Stimulated activated CD8-positive, alpha-beta memory T cell treated with anti-CD3 and anti-CD28 coated beads, Interleukin-4, amount 100 ng/mL, for 24 hours (primary cell): Measurements from ENCODE around the gene TGFBR3L.
"Not testable (repeated sequence)": the region's sequence is repeated elsewhere in the genome, so short reads cannot be mapped to it uniquely, and the experiment has no call there.

Source experiments
- DNase-seq: peaks from one replicate; pipeline ENCODE4 v3.0.0-alpha.2; 2020; ENCODE audit warnings: low read depth

TGFBR3L gene

DNA sequence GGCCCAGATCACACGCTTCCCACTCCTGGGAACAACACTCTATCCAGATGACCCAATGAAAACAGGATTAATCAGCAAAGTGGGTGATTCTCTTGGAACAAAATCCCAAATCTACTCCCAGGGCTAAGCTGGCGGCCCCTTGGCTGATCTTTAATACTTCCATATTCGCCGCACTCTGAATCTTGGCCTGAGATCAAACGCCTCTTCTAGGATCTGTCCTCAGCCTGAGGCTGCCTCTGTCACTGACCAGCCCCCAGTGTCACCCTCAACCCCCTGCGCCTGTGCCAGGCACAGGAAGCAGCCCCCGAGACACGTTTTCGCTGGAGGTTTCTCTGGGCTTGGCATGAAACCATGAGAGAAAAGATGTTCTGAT lies 13.7 kb downstream of the TGFBR3L start:
- no peak for DNase-seq

DNA sequence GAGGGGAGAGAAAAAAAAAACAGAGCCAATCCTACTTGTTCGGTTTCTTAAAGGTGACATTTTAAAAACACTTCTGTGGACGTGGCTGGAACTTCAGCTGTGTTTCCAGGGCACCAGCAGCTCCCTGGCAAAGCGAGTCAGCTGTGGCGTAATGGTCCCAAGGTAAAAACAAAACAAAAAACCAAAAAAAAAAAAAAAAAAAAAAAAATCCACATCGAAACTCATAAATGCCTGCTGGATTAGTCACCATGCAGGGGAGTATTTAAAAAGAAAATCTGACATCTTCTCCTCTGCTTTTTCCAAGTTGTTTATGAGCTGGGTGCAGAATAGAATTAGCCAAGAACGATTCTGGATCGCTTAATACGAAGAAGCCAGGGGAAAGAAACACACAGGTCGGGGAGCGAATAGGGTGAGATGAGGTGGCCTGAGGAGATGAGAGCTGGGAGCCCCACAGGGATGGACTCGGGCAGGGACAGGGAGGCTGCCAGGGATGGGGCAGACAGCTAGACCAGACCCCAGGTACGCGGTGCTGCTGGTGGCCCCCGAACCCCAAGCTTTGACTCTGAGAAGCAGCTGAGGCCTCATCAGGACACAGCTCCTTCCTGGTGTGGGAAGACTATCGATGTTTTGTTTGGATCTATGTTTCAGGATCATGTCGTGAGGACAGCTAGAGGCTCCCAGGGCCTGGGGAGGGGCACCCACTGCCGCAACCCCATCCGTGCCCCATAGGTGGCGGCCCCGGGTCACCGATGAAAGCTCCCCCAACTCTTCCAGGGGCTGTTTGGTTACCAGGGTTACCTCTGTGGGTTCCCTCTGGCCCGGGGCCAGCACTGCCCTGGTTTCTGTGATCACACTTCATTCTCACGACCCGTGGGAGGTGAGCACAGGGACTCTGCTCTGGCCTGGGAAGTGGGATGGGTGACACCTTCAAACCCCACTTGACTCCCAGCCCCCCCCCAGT lies 14.4 kb downstream of the TGFBR3L start:
- DNase-seq = peak; percentile 55

DNA sequence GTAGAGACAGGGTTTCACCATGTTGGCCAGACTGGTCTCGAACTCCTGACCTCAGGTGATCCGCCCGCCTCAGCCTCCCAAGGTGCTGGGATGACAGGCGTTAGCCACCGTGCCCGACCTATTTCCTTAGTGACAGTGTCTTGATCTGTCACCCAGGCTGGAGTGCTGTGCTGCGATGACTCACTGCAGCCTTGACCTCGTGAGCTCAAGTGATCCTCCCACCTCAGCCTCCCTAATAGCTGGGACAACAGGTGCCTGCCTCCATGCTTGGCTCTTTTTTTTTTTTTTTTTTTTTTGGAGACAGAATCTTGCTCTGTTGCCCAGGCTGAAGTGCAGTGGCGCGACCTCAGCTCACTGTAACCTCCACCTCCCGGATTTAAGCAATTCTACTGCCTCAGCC lies 15.4 kb downstream of the TGFBR3L start:
- not testable (repeated sequence) for DNase-seq

DNA sequence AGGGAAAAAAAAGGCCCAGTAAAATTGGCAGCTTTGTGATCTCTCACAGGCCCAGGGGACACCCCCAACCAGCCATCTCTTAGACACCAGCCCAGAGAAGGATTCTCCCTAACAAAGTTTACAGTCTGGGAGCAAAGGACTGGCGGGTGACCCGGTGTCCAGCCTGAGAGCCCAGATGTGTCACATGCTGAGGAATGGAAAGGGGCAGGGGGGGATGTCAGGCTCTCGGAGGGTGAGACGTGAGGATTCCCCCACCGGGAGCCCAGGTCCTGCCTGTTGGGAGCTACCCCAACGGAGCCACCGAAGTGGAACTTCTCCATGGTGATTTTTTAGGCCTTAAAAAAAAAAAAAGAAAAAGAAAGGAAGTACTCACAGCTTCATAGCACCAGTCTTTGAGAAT lies 16.1 kb downstream of the TGFBR3L start:
- no peak for DNase-seq

DNA sequence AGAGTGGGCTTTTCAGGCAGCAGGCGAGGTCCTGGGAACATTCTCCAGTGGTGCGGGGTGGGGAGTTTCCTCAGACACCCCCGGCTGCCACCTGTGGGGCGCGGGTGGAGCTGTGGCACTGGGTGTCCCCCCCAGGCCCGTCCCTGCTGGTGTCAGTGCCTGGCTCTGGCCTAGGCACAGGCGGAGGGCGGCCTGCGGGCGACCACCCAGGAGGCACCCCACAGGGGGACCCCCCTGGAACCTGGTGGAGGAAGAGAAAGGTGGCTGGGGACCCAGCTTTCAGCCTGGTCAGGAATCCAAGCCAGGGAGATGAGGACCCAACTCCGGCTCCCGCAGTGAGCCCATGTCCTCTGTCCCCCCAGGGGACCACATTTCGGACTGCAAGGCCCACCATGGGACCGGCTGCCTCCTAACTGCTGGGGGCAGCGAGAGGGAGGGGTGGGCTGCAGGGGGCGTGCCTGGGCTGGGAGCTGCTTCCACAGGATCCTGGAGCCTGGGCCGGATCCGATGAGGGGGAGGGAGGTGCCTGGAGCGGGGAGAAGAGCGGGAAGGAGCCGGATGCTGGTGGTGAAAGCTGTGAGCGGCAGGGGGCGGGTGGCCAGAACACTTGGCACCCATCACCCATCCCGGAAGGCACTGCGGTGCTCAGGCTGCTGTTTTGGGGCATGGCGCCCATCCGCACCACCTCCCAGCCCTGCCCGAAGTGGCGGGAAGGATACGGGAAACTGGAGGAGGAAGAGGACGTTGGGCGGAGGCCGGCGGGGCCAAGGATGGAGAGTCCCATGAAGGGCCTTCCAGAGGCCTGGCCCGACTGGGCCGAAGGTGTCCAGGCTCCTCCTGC lies 16.8 kb downstream of the TGFBR3L start:
- DNase-seq = no peak

DNA sequence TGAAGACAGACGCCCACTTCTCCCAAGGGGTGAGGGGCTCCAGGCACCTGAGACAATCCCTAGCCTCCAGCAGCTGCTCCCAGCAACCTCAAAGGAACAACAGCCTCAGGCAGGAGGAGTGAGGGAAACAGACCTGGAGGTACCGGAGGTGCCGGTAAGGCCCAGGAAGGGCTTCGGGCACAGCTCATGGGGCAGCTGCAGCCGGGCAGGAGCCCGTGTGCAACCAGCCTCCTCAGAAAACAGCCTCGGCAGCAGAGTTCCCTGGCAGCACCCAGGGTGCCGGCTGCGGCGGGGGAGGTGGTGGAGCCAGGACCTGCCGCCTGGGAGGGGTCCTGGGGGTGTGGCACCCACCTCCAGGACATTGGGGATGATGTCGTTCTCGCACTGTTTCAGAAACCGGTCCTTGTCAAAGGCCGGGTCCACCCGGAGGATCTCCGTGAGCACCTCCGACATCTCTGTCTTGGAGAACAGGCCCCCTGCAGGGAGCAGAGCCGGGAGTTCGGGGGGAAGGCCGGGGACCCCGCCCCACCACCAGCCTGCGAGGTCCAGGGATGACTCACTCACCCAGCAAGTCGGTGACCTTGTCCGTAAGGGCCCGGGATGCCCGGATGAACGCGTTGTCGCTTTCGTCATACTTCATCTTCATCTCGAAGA lies 17.8 kb downstream of the TGFBR3L start:
- DNase-seq = no peak

DNA sequence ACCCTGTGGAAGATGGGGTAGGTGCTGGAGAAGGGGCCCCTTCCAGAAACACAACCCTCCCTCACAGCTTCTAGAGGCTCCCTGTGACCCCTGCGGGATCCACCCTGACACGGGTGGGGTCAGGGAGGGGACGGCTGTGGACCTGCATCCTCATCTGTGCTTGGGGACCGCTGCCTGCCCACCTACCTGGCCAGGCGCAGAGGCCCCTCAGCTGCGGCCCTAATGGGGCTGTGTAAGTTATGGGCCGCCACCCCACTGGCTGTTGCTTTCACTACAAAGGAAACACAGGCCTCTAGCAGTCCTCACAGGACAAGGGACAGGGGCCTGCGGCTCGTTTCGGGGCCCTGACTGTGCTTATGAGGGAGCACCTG lies 18.3 kb downstream of the TGFBR3L start:
- DNase-seq = no peak

DNA sequence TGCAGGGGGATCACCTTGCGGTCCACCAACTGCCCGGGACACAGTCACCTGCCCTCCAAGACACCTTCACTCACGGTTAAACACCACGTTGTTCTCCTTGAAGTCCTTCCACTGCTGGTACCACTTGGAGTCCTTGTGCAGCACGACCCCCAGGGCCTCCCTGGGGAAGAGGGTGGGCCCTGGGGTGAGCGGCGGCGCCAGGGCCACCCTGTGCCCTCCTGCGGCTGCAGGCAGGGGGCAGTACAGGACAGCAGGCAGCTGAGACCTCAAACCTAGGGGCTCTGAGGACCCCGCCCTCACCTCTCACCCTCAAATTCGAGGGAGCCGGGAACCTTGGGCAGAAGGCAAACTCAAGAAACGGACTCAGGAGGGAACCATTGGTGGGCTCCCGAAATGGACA lies 18.8 kb downstream of the TGFBR3L start:
- no peak for DNase-seq

DNA sequence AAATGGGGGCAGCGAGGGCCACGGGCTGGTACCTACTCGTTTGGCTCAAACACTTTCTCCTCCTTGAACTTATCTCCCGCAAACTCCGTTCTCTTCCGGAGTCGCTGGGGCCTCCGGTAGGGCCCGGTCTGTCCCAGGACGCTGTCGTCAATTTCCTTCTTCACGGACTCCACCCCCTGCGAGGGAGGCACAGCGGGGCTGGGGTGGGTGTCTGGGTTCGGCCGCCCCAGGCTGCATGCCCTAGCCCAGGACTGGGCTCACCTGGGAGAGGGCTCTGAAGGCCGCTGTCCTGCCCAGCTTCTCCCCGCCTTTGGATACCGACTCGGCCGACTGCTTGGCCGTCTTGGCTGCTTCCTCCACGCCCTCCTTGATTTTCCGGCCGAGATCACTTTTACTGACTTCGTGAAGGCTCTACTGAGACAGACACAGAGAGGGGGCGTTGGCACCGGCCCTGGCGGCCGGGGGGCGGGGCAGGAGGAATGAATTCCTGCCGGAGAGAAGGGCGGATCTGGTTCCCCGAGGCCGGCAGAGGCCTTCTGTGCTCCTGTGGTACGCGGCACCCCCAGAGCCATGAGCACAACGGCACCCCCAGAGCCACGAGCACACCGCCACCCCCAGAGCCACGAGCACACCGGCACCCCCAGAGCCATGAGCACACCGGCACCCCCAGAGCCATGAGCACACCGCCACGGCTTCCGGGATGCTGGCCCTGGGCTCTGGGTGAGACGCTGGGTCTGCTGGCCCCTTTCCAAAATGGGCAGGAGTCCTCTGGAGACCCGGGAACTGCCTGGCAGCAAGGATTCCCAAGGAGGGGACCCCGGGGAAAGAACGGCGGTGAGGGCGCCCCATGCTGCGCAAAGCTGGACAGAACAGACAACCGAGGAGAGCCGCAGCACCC lies 19.4 kb downstream of the TGFBR3L start:
- no peak for DNase-seq

DNA sequence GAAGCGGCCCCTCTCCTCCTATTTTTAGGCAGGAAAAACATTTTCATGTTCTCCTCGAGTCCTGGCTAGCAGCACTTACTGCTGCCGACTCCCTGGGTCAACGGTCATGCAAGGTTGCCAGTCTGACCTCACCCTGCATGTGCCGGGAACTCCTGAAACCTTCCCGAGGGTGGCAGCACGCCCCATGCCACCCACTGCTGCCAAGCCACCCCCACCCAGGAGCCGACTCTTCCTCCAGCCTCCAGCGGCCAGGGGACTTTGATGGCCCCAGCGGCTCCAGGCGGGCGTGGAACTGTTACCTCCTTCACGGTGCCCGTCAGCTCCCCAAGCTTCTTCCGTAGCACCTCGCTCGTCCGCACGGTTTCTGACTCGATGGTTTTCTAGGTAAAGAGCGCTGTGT lies 20.1 kb downstream of the TGFBR3L start:
- no peak for DNase-seq

DNA sequence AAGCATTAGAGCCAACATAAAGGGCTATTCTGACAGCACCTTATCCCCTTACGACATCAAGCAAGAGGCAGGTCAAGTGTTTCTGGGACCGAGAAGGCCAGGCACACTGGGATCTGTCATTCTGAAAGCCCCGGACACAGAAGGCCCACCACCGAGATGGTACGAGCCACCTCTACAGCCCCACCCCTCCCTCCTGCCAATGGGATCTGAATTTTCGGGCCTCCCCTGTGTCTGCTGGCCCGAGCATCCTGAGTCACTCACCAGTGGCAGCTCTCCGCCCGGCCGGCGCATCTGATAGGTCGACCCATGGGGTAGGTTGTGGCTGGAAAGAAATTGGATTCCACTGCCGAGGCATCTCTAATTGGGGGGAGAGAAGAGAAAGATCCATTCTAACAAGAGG lies 26.2 kb downstream of the TGFBR3L start:
- DNase-seq = no peak

DNA sequence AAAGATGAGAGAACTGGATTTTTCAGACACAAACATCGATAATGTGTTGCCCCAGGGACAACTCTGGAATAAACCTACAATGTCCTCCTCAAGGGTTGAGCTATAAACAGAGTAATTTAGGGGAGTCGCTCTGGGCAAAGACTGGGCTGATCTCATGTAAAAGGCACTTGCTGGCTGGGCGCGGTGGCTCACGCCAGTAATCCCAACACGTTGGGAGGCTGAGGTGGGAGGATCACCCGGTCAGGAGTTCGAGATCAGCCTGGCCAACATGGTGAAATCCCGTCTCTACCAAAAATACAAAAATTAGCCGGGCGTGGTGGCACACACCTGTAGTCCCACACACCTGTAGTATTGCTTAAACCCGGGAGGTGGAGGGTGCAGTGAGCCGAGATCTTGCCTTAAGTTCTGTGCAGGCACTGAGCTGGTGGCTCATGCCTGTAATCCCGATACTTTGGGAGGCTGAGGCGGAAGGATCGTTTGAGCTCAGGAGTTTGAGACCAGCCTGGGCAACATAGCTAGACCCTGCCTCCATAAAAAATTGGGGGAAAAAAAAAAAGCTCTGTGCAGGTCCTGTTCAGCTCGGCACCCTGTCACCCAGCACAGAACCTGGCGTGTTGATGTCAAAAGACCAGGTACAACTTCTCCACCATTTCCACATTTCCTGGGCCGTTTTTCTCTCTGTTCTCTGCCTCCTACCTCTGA lies 27.4 kb downstream of the TGFBR3L start:
- DNase-seq = no peak

DNA sequence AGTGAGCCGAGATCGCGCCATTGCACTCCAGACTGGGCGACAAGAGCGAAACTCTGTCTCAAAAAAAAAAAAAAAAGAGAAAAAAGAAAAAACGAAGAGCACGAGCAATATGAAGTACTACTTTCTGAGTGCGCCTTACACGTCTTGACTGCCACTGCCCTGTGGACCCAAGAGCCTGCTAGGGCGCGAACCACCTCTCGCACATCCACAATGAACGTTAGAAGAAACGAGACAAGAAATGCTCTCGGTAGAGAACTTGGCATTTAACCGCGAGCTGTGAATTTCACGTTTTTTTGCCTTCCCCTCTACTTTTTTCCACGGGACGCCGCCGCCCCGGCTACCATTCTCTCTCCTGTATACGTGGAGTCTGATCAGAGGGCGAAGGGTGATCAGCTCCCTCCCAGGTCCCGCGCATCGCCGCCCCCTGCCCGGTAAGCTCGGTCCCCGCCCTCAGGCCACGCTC lies 28.4 kb downstream of the TGFBR3L start:
- DNase-seq = no peak

DNA sequence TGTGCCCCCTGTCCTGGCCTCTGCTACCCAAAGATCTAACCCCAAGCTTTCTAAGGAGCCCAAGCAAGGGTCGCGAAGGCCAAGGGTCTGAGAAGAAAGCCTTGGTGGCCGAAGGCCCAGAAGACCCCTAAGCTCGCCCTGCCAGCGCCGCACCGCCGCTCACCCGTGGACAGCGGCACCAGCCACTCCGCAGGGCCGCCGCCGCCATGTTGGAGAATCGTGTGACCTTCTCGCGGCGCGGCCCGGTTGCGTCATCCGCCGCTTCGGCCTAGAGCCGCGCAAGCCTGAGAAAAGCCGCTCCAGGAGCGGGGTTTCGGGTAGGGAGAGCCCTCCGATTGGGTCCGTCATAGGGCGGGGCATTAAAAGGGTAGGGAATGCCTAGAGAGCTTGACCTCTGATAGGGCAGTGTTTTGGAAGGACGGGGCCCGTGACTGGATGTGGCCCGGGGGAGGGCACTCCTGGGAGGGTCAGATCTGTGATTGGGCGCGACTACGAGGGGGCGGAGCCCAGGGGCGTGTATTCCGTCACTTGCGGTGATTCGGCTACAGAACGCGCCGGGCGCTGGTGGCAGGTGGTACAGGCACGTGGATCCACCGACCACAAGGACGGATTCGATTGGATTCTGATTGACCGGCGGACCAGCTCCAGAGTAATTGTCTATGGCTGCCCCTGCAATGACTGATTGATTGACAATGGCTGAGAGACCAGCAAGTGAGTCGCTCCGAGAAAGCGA lies 29.0 kb downstream of the TGFBR3L start, which contains the start of gene TIMM44:
TSS of gene TIMM44 (minus strand) at position 223 of the 733 bp plus-strand sequence. CDS start at position 208, 15 bp downstream.
- peak; percentile 96 for DNase-seq

DNA sequence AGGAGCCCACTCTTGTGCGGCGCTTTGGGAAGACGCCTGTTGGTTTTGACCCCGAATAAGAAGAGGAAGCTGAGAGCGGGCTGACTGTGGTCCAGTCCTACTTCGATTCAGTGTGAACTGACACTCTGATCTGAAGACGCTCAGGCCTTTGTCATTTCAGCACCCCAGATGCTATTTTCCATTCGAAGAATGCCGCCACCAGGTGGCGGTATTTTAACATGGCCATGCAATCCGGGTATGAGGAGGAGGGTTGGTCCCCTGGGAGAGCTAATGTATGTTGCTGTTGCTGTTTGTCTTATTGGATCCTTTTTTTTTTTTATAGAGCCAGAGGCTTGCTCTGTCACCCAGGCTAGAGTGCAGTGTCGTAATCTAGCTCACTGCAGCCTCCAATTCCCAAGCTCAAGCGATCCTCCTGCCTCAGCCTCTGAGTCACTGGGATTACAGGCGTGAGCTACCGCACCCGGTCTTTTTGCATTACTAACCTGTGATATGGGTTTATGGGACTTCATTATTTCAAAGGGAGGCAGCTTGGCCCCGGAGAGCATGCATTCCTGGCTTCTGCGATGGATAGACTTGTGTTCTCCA lies 29.6 kb downstream of the TGFBR3L start:
- peak; percentile 76 for DNase-seq

DNA sequence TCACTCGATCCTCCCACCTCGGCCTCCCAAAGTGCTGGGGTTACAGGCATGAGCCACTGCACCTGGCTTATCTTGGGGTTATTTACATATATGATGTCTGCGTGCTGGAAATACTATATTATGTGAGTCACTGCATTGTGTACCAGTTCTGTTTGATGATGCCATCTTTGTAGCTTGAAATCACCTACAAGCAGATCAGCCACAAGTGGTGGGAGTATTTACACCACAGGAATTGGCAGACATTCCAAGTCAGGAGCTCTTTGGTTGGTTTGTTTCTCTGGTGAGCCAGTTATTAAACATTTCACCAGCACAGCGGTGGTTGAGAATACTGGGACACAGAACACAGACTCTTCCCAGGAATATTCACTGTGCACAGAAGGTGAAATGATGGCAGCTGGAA lies 33.3 kb downstream of the TGFBR3L start:
- no peak for DNase-seq

DNA sequence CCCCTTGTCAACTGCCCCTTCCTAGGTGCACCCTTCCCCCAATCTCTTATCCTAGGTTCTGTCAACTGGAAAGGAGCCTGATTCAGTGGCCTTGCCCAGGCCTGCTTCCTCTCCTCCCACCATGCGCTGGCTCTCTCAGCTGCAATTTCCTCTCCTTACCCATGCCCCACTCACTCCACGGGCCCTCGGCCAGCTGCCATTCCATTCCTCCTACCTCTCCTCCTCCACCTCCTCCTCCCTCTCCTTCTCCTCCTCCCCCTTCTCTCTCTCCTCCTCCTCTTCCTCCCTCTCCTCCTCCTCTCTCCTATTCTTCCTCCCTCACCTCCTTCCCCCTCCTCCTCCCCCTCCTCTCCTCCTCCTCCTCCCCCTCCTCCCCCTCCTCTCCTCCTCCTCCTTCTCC lies 38.4 kb downstream of the TGFBR3L start:
- DNase-seq = no peak

DNA sequence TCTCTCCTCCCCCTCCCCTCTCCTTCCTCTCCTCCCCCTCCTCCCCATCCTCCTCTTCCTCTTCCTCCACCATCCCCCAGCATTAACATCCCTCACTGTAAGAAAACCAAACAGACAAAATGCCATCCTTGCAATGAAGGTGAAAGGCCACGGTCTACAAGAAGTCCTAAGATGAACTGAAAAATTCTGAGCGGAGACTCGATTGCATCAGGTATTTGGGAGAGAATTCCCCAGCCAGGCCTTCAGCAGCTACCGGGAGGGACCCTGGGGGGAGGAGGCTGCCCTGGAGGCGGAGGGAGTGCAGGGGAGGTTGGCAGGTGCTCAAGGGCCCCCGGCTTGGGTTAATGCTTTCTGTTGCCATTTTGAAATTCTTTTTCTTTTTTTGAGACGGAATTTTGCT lies 38.9 kb downstream of the TGFBR3L start:
- no peak for DNase-seq

DNA sequence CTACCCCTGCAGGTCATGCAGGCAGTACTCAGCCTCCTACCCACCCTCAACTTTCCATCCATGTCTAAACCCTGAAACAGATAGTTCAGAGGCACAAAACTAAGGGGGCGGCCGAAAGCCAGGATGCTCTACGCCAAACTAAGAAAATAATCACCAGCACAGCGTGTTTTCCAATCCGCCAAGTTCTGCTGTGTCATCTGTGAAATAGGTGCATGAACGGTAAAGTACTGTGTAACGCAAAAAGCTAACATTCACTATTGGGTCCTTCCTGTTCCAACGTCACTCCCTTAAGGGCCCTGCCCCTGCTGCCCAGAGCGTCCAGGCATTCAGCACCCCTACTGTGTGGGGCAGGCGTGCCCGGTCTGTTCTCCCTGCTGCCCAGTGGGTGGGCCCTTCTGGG lies 41.1 kb downstream of the TGFBR3L start:
- no peak for DNase-seq

DNA sequence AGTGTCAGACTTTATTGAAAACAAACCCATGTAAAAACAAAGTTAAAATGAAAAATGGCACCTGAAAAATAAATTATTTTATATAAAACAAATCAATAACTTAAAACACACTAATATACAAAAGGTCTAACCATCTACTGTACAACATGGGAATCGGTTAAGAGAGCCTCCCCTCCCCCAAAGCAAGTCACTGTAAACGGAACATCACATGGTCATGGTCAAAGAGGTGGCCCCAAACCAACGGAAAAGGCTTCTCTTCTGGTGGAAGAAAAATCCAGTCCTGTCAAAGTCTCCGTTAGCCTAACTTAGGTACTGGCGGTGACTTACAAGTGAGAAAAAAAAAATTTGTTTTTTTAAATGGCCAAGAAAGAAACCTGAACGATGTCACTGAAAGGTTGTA lies 44.6 kb downstream of the TGFBR3L start:
- DNase-seq = no peak
